ENCODE results near the gene KRT36.

KRT36 gene

GRCh38 chr17:41500131-41500911 is 10.6 kb upstream of the KRT36 start:
- DNase-seq (ENCODE audit: low read depth, low spot score), result peak; percentile 73

- DNase-seq (ENCODE audit: low read depth, low spot score), result no peak
Observed at GRCh38 chr17:41499714-41500113, 10.0 kb upstream of the KRT36 start.

- no peak for DNase-seq (ENCODE audit: low read depth, low spot score)
Observed at GRCh38 chr17:41498276-41498675, 8.6 kb upstream of the KRT36 start.

- DNase-seq (ENCODE audit: low read depth, low spot score), result peak; percentile 92
Observed at GRCh38 chr17:41496803-41497484, 7.2 kb upstream of the KRT36 start.

GRCh38 chr17:41494524-41494923 is 4.8 kb upstream of the KRT36 start:
- DNase-seq (ENCODE audit: low read depth, low spot score), result no peak

- DNase-seq (ENCODE audit: low read depth, low spot score), result no peak
Observed at GRCh38 chr17:41492771-41493170, 3.1 kb upstream of the KRT36 start.

- no peak for DNase-seq (ENCODE audit: low read depth, low spot score)
Observed at GRCh38 chr17:41492351-41492750, 2.6 kb upstream of the KRT36 start.

GRCh38 chr17:41491476-41491875 is 1.8 kb upstream of the KRT36 start:
- no peak for DNase-seq (ENCODE audit: low read depth, low spot score)

GRCh38 chr17:41490000-41490990 is 585 bp upstream of the KRT36 start:
- DNase-seq (ENCODE audit: low read depth, low spot score), result no peak

- DNase-seq (ENCODE audit: low read depth, low spot score), result peak; percentile 74
Observed at GRCh38 chr17:41486809-41487530, 2.7 kb downstream of the KRT36 start.

GRCh38 chr17:41486316-41486715 is 3.4 kb downstream of the KRT36 start:
- DNase-seq (ENCODE audit: low read depth, low spot score), result no peak

- no peak for DNase-seq (ENCODE audit: low read depth, low spot score)
Observed at GRCh38 chr17:41484920-41485904, 4.5 kb downstream of the KRT36 start.

- no peak for DNase-seq (ENCODE audit: low read depth, low spot score)
Observed at GRCh38 chr17:41483991-41484826, 5.5 kb downstream of the KRT36 start.

GRCh38 chr17:41483531-41483930 is 6.2 kb downstream of the KRT36 start:
- DNase-seq (ENCODE audit: low read depth, low spot score), result no peak

- no peak for DNase-seq (ENCODE audit: low read depth, low spot score)
Observed at GRCh38 chr17:41481036-41481435, 8.7 kb downstream of the KRT36 start, which contains the start of gene KRT35. KRT35 (minus strand) TSS chr17:41481151; CDS start chr17:41481097, 54 bp downstream.

GRCh38 chr17:41480581-41480980 is 9.1 kb downstream of the KRT36 start:
- no peak for DNase-seq (ENCODE audit: low read depth, low spot score)

- no peak for DNase-seq (ENCODE audit: low read depth, low spot score)
Observed at GRCh38 chr17:41480136-41480535, 9.6 kb downstream of the KRT36 start.

- DNase-seq (ENCODE audit: low read depth, low spot score), result no peak
Observed at GRCh38 chr17:41478237-41478636, 11.5 kb downstream of the KRT36 start.

Data from ELF-1 (cell line).